Activated T-cell treated with anti-CD3 and anti-CD28 coated beads, Interleukin-2, amount 50 U/mL, for 1 hour (primary cell): ENCODE data around the gene PNPLA1.
"Not testable (repeated sequence)": the region's sequence is repeated elsewhere in the genome, so short reads cannot be mapped to it uniquely, and the experiment has no call there.

Experiments
- DNase-seq: peaks from one replicate; pipeline ENCODE4 v3.0.0-alpha.2; 2020

Gene PNPLA1

DNA sequence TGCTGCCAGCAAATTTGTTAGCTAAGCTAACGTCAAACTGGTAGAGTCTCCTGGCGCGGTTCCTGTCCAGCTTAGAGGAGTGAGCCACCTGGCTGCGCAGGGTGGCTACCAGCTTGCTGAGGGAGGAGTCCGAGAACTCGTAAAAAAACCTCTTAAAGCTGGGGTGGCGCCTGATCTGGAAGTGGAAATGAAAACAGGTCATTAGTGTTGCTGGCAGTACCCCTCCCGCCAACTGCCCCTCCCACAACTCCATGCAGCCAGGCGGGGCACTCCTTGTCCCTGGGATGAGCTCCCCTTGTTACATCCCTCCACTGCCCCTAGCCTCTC is 49.5 kb downstream of the PNPLA1 start:
- DNase-seq, result no peak

DNA sequence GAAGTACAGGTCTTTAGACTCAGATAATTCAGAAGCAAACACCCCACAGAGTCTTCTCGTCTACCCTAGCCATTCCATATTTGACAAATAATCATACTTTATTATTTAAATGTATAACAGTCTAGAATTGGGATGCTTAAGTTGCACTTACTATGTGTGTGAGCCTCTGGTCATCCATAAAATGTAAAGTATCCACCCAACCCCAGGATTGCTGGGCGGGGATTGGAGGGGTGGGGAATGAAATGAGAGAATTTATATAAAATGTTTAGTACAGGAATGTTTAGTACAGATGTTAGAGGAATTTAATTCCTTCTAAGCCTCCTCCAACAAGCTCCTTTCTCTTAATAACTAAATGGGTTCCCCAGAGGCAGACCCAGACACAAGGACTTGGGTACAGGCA is 50.0 kb downstream of the PNPLA1 start:
- no peak for DNase-seq

DNA sequence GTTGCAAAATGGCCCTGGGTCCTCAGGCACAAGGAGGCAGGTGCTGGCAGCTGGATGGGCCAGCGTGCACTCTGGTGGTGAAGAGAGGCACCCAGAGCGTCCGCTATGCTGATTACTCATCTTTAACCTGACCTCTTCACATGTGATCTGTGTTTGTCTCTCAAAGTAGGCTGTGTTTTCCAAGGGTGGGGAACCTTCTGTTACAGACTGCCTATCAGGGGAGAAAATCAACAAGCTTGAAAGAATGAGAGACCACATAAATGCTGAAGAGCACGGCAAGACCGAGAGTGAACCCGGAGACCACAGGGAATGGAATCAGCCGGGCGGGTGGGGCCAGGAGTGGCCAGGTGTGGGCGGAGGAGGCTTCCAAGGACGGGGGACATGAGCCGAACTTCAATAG is 50.6 kb downstream of the PNPLA1 start:
- DNase-seq, result no peak

DNA sequence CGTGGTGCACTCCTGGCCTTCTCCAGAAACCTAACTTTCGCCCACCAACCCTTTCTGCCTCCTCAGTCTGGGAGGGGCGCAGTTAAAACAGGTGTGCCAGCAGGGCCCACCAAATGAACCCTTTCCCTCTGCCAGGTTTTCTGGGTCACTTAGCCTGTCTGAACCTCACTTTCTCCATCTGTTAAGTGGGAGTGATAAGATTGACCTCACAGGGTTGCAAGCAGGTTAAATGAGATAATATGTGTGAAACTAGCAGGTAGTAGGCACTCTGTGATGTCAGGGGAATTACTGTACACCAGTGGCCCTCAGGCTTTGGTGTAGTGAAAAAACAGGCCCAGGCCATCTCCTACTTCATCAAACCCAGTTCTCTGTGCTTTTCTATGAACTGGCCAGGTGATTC is 52.7 kb downstream of the PNPLA1 start:
- DNase-seq, result no peak

DNA sequence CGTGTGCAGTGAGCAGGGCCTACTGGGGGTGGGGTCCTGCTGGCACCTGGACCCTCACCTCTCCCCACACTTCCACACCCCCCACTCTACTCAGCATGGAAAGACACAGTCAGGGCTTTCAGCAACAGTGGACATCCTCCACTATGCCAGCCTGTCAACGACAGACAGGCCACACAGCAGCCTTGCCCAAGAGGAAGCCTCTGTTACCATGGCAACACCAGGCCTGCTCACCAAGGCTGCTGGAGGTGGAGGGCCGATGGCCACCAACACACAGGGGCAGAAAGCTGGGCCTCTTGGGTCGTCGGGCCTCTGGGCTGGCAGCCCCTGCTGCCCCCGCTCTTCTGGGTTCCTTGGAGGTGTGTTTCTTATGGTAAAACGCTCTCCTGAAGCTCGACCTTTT is 53.2 kb downstream of the PNPLA1 start:
- DNase-seq, result no peak

DNA sequence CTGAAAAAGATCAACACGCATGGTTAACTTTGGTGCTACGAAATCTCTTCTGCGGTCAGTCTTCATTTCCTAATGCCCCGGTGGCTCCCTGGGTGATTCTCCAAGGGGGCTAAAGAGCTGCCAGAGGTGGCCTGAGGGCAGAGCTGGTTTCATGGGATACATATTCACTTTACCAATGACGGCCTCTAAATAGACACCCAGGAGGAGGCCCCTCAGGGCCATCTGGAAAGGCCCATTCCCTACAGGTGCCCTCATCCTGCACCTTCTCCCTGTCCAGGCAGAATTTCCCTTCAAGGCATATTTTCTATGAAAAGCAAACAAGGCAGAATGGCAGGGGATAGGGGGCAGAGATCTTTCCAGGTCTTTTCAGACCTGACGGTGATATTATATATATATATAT is 54.3 kb downstream of the PNPLA1 start:
- DNase-seq, result no peak

DNA sequence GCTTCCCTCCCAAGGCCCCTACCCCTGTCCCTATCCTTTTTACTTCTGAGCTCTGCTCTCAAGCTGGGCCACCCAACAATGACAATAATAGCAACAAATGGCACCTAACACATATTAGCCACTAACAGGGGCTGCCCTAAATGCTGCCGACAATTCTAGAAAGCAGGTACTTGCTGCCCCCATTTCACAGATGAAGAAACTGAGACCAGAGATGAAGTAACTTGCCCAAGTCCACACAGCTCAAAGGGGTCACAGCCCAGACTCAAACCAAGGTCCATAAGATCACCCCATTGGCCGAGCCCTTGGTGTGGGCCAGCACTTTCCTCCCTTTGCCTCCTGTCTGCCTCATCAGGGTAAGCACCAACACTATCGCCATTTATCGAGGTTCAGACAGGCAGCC is 54.9 kb downstream of the PNPLA1 start:
- no peak for DNase-seq

DNA sequence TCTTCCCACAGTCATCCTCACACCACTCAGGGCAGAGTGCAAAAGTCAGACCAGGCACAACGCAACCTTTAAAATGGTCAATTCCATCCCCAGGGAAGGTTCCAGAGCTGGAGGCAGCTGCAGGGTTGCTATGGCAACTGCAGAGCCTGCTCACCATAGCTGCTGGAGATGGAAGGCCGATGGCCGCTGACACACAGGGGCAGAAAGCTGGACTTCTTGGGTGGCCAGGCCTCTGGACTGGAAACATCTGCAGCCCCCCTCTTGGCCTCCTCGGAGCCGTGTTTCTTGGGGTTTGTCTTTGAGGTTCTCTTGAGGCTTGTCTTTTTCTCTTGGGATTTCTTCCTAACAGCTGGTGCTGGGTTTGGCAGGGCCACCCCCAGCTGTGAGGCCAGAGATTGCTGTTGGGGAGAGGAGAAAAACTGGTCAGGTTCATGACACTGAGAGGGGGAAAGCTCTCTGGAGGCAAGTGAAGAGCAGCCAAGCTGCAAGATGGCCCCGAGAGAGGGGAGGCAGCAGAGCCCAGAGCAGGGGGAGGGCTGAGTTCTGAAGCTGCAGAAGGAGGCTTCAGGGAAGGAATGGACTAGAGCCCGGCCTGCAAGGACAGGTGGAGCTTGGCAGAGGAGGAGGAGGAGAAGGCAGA is 56.6 kb downstream of the PNPLA1 start:
- DNase-seq, result no peak

DNA sequence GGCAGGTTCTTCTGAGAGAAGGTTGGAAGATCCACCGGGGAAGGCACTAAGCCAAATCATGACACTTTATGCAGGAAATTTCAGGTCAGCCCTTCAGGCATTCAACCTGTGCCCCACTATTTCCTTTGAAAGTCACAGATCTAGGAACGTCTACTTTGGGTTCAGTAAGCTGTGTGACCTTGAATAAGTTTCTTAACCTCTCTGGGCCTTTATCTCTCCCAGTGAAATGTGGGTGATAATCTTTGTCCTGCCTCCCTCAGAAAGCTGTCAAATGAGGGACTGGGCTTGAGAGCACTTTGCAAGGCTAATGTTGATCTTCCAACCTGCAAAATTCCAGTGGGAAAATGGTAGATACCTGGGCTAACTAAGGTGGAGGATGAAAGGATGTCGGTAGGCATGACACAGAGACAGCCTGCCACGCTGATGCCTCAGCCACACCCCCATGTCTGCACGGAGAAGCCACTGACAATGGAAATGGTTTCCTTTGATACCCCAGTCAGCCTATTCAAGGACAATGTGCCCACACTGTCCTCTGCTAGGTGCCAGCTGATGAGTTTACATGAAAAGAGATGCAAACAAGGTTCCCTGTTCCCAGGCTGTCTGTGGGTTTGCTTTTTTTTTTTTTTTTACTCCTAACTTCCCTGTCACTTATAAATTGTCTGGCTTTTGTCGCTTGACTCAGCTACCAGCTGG is 57.5 kb downstream of the PNPLA1 start:
- DNase-seq, result no peak

DNA sequence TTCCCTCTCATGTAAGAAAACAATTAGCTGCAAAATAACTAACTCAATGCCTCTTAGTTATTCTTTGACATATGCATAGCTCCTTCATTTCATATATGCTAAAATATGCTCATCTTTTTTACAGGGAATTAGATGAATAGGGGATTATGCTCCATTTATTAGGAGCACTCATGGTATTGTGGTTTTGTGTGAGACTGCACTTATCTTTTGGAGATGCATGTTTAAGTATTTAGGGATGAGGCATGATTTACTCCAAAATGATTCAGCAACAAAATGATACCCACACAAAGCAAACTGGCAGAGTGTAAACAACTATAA is 58.0 kb downstream of the PNPLA1 start:
- no peak for DNase-seq

DNA sequence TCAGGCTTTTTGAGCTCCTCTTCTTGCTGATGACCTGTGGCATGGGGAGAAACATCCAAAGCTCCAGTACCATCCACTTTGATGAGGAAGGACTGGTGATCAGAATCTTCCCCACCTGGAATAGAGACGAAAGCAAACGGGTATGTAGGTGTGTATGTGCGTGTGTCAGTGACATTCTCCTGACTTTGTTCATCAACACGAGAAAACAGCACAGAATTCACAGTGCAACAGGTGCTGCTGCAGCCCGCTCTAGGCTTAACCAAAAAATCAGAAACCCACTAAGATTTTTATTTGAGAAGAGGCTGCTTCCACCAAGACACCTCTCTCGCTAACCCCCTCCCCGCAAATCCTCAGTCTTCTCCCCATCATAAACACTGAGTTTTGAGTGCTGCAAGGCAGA is 58.7 kb downstream of the PNPLA1 start:
- no peak for DNase-seq

DNA sequence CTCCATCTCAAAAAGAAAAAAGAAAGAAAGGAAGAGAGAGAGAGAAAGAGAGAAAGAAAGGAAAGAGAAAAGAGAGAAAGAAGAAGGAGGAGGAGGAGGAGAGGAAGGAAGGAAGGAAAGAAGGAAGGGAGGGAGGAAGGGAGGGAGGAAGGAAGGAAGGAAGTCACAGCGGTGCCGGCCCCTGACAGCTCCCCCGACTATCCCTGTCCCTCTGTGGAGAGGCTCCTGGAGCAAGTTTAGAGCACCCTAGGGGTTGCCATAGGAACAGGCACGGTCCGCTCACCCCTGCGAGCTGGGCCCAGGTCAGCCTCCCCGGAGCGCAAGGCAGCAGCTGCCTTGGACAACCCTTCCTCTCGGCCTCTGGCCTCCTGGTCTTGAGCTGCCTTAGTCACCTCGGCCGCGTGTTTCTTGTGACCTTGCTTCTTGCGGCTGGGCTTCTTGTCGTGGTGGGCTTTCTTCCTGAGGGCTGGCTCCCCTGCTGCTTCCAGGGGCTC is 60.0 kb downstream of the PNPLA1 start:
- no peak for DNase-seq

DNA sequence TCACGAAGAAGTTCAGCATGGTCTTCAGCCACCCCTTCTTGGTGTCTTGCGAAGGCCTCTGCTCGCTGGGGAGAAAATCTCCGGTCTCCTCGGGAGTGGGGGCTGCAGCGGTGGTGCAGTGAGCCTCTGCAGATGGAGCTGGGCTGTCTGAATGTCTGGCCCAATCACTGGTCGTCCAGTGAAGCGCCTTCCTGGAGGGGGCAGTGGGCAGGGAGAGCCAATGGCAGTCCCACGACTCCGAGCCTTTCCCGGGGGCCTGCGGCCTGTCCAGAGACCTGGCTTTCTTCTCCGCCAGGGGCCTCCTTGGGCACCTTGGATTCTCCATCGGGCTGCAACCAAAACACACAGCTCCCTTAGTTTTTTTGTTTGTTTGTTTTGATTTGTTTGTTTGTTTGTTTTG is 60.5 kb downstream of the PNPLA1 start:
- DNase-seq, result no peak

DNA sequence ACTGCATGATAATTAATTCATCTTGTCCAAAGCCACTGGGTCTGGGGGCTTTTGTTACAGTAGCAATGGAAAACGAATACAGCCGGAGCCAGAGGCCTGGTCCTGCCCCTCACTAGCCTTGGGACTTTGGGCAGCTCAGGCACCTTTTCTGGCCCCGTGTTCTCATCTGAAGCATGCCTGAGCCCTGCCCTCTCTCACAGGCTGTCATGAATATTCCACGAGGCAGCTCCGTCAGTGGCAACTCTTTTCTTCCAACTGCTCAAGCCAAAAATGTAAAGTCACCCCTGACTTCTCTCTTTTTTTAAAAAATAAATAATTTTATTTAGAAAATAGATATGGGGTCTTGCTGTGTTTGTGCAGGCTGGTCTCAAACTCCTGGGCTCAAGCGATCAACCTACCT is 61.5 kb downstream of the PNPLA1 start:
- no peak for DNase-seq

DNA sequence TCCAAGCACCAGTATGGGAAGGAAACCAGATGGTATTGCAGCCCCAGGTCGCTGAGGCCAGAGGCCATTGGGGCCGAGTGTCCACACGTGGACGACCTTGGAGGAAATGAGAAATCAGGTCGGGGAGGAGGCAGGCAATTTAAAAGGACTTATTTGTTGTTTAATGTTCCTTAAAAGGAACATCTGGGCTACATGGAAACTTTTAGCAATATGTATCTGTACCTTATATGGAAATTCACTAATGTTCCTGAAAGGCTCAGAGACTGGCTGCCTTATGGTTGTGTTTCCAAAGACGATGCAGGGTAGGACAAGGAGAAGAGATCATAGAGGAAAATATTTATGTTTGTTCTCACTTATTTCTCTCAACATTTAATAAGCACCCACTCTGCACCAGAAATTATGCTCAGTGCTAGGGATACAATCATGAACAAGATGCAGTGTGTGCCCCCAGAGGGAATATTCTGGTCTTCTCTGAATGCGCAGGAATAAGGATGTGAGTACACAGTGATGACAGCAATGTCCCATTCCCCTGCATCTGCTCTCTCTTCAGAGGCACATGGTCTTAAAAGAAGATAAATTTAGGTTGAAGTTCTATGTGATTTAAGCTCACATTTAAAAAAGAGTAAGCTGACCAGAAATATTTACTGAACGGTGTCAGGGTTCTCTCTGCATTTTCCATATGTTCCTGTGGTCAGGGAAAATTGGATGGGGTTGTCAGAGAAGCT is 63.5 kb downstream of the PNPLA1 start:
- no peak for DNase-seq

DNA sequence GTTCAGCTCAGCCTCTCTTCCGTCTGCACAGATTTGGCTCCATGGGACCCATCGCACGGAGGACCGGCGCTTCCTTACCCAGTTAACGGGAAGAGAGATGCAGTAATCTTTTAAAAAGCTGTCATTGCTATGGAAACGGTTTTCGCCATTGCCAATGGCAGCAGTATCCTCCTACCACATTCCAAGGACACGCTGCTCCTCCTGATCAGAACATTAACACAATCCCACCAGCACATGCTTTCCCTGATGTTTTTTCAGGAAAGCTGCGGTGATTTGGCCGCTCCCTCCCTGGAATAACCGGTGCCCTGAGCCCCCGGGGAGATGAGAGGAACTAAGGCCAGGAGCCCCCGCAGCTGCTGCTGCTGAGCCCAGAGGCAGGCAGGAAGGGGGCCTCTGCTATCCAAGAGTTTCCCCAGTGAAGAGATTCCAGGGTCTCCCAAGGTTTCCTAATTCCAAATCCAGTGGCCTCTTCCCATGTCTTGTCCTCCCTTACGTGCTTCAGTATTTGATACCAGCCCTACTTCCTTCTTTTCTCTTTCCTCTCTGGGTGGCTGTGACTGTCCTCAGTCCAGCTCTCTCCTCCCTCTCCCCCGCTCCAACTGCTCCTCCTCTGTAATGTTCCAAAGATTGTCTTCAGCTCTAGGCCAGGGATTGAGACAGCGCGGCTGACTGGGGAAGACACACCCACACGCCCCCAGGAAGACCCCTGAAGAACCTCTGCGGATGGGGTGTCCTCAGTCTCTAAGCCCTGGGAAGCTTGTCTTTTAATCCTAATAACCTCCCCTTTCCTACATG is 64.3 kb downstream of the PNPLA1 start:
- no peak for DNase-seq

DNA sequence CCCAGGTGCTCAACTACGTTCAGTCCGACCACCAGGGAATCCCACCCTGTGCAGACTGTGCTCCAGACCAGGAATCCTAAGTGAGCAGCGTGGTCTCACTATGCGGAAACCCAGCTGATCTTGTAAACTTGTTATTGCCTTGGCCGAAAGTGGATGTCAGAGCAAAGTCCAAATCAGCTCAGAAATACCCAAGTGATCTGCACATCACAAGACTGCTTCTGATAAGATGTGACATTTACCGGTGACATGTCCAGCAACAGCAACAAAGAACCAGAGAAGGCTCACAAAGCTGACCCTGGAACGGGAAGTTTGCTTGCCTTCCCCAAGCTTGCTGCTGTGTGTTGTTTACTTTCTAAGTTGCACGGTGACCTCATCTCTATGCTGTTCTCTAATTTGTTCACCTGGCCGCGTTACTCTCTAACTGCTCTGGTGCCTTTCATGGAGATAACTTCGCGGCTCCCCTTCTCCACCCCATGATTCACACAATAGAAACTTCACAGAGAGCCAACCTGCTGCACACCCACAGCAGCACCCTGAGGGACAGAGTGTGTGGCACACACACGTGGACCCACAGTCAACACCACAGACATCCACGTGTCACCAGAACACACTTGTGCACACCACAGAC is 65.1 kb downstream of the PNPLA1 start:
- DNase-seq, result no peak

DNA sequence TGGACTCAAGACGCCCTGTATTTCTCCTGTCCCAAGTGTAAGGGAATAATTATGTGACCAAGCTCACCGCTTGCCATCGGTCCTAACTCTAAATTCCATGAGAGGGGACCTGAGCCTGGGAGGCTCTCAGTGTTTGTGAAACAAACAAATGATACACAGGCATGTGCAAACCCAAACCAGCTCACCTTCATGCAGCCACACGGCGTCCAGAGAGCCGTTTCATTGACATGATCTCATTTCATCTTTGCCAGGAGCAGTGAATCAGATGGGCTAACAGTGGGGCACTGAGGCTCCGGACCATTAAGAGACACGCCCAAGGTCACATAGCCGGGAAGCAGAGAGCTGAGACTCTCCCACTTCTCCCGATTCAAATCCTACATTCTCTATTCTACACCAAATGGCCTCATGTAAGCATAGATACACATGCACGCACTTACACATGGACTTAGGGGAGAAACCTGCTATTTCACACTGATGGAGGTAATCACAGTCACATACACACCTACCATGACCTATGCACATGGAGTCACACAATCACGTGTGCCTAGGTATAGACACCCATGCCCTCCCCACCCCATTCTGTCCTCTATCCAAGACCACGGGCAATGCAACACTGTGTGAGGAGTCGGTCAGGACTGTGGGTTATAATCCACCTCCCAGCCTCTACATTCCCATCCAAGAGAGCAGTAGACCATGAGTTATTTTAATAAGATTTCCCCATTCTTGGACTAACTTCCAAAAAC is 65.8 kb downstream of the PNPLA1 start:
- no peak for DNase-seq

DNA sequence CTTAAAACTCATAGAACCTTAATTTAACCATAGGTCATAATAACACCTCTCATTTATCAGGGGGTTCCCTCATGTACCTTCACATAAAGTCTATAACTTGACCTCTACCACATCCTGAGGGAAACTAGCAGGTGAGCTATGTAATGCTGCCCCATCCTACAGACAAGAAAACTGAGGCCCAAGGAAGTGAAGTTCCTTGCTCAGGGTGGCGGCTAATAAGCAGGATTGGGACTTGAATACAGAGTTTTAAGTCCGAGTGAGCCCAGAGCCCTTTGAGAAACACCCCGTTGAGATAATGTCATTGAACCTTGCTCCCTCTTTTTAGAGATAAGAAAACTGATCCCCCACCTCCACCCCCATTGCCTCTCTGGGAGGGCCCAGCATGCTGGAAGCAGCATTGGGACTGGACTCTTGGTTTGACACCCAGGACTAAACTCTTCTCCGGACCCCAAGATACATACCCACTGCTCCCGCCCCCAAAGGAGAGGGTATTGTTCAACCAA is 66.4 kb downstream of the PNPLA1 start:
- no peak for DNase-seq

DNA sequence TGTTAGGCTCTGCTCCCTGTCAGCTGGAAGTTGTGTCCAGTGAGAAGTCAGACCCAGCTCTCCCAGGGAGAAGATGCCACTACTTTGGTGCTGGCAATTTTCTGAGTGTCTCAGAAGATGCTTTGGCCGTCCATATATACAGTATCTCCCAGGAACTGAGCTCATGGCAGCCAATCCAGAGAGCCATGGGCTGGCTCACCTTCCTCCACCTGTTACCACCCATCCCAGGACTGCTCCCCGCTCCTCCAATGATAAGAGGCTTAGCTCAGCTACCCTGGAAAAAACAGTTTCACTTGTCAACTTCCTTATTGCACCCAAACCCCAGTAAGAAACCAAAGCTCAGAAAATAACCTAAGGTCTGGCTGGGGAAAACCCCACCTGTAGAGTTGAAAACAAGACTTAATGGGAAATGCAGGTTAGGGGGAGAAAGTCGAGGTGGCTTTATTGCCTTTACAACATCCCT is 67.0 kb downstream of the PNPLA1 start, which contains the start of gene BNIP5:
Gene BNIP5 (minus strand): TSS at position 110 of the 463 bp plus-strand sequence. CDS start 6,198 bp downstream, outside the sequence.
- no peak for DNase-seq

DNA sequence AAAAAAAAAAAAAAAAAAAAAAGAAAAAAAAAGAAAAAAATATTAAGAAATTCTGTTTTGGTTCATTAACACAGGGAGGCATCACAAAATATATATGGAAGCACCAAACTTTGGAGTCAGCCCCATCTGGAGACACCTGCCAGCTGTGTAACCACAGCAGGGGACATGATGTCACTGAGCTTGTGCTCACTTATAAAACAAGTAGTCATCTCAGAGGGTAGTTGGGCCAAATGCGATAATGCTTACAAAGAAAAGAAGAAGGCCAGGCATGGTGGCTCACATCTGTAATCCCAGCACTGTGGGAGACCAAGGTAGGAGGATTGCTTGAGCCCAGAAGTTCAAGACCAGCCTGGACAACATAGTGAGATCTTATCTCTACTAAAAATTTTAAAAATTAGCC is 68.0 kb downstream of the PNPLA1 start:
- no peak for DNase-seq

DNA sequence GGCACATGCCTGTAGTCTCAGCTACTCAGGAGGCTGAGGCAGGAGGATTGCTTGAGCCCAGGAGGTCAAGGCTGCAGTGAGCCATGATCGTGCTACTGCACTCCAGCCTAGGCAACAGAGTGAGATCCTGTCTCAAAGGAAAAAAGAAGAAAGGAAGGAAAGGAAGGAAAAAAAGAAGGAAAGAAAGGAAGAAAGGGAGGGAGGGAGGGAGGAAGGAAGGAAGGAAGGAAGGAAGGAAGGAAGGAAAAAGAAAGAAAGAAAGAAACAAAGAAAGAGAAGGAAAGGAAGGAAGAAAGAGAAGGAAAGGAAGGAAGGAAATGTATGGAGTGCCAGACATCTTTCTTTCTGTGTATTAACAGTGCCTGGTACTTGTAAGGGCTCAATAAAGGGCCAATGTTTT is 68.4 kb downstream of the PNPLA1 start:
- not testable (repeated sequence) for DNase-seq
